ENCODE data around the gene TIGD7. TPM values are rescaled to one million over a fixed set of nuclear protein-coding genes. Genes with fewer than 3 reads are reported as not detected.
A peak's percentile ranks its signal among the peaks of the same experiment; 100 is the strongest.

Gene TIGD7
- total and polyA plus RNA-seq, 2 of the 13 experiments (the other 11 are each of a cell fraction or from before 2014, with no cell fraction given), result not detected

- TF ChIP-seq ZNF574 (CRISPR knock-in tag; IDR thresholded peaks at IDR 0.05) (no peak), STAG1 (CRISPR knock-in tag; IDR thresholded peaks at IDR 0.05) (no peak), POLR2AphosphoS5 (IDR thresholded peaks at IDR 0.05; ENCODE audit: low read depth, low read length) (peak; percentile 93), MED1 (CRISPR knock-in tag; IDR thresholded peaks at IDR 0.05) (peak; percentile 27; the same call in 1 of the 2 replicates), ZNF142 (CRISPR knock-in tag; IDR thresholded peaks at IDR 0.05) (0 out of 2 replicates have a peak, but pooled peaks have one; percentile 32), NFYC (CRISPR knock-in tag; IDR thresholded peaks at IDR 0.05) (peak; percentile 85), HOMEZ (CRISPR knock-in tag; IDR thresholded peaks at IDR 0.05; ENCODE audit: low read depth) (peak; percentile 28; the same call in 1 of the 2 replicates), KLF9 (CRISPR knock-in tag; IDR thresholded peaks at IDR 0.05; ENCODE audit: low read depth) (0 out of 2 replicates have a peak, but pooled peaks have one; percentile 22), ZFP36L1 (CRISPR knock-in tag; IDR thresholded peaks at IDR 0.05) (no peak), ZHX1 (CRISPR knock-in tag; IDR thresholded peaks at IDR 0.05; ENCODE audit: low read depth) (no peak), ETV5 (CRISPR knock-in tag; IDR thresholded peaks at IDR 0.05; ENCODE audit: borderline replicate concordance) (no peak), SIX1 (CRISPR knock-in tag; IDR thresholded peaks at IDR 0.05; ENCODE audit: borderline replicate concordance) (no peak), ZKSCAN8 (CRISPR knock-in tag; IDR thresholded peaks at IDR 0.05; ENCODE audit: borderline replicate concordance) (no peak), ZNF232 (CRISPR knock-in tag; IDR thresholded peaks at IDR 0.05; ENCODE audit: borderline replicate concordance) (no peak), CEBPB (IDR thresholded peaks at IDR 0.05; ENCODE audit: borderline replicate concordance, low read depth, low read length) (no peak), ZMYM4 (CRISPR knock-in tag; IDR thresholded peaks at IDR 0.05) (peak; percentile 59; the same call in 1 of the 2 replicates), NAIF1 (CRISPR knock-in tag; IDR thresholded peaks at IDR 0.05; ENCODE audit: borderline replicate concordance) (0 out of 2 replicates have a peak, but pooled peaks have one; percentile 47), HNRNPL (IDR thresholded peaks at IDR 0.05; ENCODE audit: low read depth, low read length) (no peak)
Observed at GRCh38 chr16:3274490-3274889, 30.7 kb downstream of the TIGD7 start (continued).

All from HepG2 (cell line).